HepG2 (cell line): Measurements from ENCODE around the gene PACS1. TPM values are rescaled to one million over a fixed set of nuclear protein-coding genes. Genes with fewer than 3 reads are reported as not detected.

Experiments
- ELF1 ChIP-seq: sonication (generic); formaldehyde crosslinking; IDR thresholded peaks from 2 replicates; pipeline ENCODE4 v1.4.0; 2020; ENCODE audit warnings: missing genetic modification reagents
- FOXC1 ChIP-seq: sonication (generic); formaldehyde crosslinking; IDR thresholded peaks from 2 replicates; pipeline ENCODE4 v1.8.0; 2022; ENCODE audit warnings: mild to moderate bottlenecking, missing genetic modification reagents, borderline replicate concordance
- MIXL1 ChIP-seq: IDR thresholded peaks from 2 replicates; pipeline ENCODE4 v1.6.1; 2016
- SETDB1 ChIP-seq: sonication (generic); formaldehyde crosslinking; IDR thresholded peaks from 2 replicates; pipeline ENCODE4 v1.5.1; 2020; ENCODE audit warnings: missing genetic modification reagents, mild to moderate bottlenecking, borderline replicate concordance
- TOE1 ChIP-seq: sonication (generic); formaldehyde crosslinking; IDR thresholded peaks from 2 replicates; pipeline ENCODE4 v1.4.0; 2020; ENCODE audit warnings: mild to moderate bottlenecking, missing genetic modification reagents
- ZNF24 ChIP-seq: fragments of 450-650 bp; IDR thresholded peaks from 2 replicates; pipeline ENCODE4 v1.6.1; 2017; ENCODE audit warnings: antibody characterized with exemption, mild to moderate bottlenecking
- ZNF329 ChIP-seq: sonication (generic); formaldehyde crosslinking; IDR thresholded peaks from 2 replicates; pipeline ENCODE4 v1.9.0; 2021; ENCODE audit warnings: low read depth, mild to moderate bottlenecking, missing genetic modification reagents
- ZNF335 ChIP-seq: sonication (generic); formaldehyde crosslinking; IDR thresholded peaks from 2 replicates; pipeline ENCODE4 v1.4.0; 2020; ENCODE audit warnings: missing genetic modification reagents
- ZNF33A ChIP-seq: sonication (generic); formaldehyde crosslinking; IDR thresholded peaks from 2 replicates; pipeline ENCODE4 v1.5.1; 2020; ENCODE audit warnings: missing genetic modification reagents, mild to moderate bottlenecking, moderate library complexity, borderline replicate concordance
- ZNF446 ChIP-seq: sonication (generic); formaldehyde crosslinking; IDR thresholded peaks from 2 replicates; pipeline ENCODE4 v1.5.0; 2020; ENCODE audit warnings: mild to moderate bottlenecking, missing genetic modification reagents
- polyA plus RNA-seq, 8 experiments: library from polyadenylated mRNA; depleted of rRNA in 3 of 8; stranded (reverse) in 7 of 8; unstranded in 1 of 8; fragments of >200 nt; fragmentation: Illumina TruSeq in 4 of 8; extraction: Trizol in 4 of 8; gene quantifications; 2 replicates each; pipeline versions ENCODE4 v1.2.1 to v1.2.3, GENCODE V29; 2011 to 2016; ENCODE audit warnings: low read depth in 4 of 8, missing spikeins in 1 of 8, mixed read lengths in 1 of 8; ENCODE audit not compliant: insufficient read depth in 1 of 8
- total RNA-seq, 5 experiments: library from RNA; depleted of rRNA; stranded (reverse); fragments of >200 nt; fragmentation: Illumina TruSeq; extraction: Trizol; gene quantifications; 2 replicates each; pipeline ENCODE4 v1.2.3, GENCODE V29; 2016; ENCODE audit warnings: low read depth in 1 of 5
- TF ChIP-seq, protein P1 (sequence below): sonication (generic); formaldehyde crosslinking; IDR thresholded peaks from 2 replicates; pipeline ENCODE4 v1.4.0; 2020; ENCODE audit warnings: missing genetic modification reagents
- TF ChIP-seq, protein P2 (sequence below): sonication (generic); formaldehyde crosslinking; IDR thresholded peaks from 2 replicates; pipeline ENCODE4 v1.8.1; 2023; ENCODE audit warnings: mild to moderate bottlenecking, inconsistent platforms, moderate library complexity, missing genetic modification reagents, borderline replicate concordance
- TF ChIP-seq, protein P3 (sequence below): IDR thresholded peaks from 2 replicates; pipeline ENCODE4 v1.6.1; 2016; ENCODE audit warnings: missing biosample characterization, missing genetic modification reagents, low read depth
- TF ChIP-seq, protein P4 (sequence below): sonication (generic); formaldehyde crosslinking; IDR thresholded peaks from 2 replicates; pipeline ENCODE4 v1.8.0; 2022; ENCODE audit warnings: mild to moderate bottlenecking, missing genetic modification reagents, moderate library complexity
- TF ChIP-seq, protein P5 (sequence below): sonication (generic); formaldehyde crosslinking; IDR thresholded peaks from 2 replicates; pipeline ENCODE4 v1.8.1; 2022; ENCODE audit warnings: mild to moderate bottlenecking, missing genetic modification reagents
- TF ChIP-seq, protein P6 (sequence below): sonication (generic); formaldehyde crosslinking; IDR thresholded peaks from 2 replicates; pipeline ENCODE4 v1.8.0; 2022; ENCODE audit warnings: mild to moderate bottlenecking, missing genetic modification reagents, moderate library complexity

PACS1 gene
- total and polyA plus RNA-seq, 2 of the 13 experiments (the other 11 are each of a cell fraction or from before 2014, with no cell fraction given) = 7.6 to 8.6 TPM

DNA sequence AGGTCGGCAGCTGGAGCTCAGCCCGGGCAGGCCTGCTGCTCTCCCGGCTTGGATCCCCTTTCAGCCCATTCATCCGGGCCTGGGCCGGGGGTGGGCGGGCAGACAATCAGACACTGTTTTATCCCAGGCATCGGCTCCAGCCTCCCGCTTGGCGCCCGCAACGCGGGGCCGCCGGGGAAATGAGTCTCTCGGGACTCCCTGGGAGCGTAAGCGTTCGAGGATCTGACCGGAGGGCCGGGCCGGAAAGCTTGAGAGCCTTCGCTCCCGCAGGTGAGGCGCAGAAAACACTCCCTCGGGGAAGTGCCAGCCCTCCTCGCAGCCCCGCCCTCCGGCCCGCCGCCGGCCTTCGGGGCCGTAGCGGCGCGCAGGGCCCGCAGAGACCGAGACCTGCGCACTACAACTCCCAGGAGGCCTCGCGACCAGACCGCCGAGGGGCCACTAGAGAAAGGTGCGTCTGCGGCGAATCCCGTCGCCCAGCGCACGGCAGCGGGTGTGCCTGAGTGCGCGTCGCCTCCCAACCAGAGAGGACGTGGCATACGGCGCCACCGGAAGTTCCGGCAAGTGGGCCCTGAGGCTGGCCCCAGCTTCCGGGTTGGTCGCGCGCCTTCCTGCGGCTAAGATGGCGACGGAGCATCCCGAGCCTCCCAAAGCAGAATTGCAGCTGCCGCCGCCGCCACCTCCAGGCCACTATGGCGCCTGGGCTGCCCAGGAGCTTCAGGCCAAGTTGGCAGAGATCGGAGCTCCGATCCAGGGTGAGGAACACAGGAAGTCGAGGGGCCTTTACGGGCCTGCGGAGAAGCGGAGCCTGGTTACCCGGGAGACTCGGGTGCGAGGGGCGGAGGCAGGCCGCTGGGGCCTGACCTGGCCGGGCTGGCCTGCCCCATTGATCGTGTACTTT is 18.1 kb upstream of the PACS1 start, which contains the start of gene SF3B2 (continued):
- peak; percentile 75 for TF ChIP-seq FOXC1 (CRISPR knock-in tag)
- peak; percentile 96 for TF ChIP-seq ZNF335 (CRISPR knock-in tag)
- 0 out of 2 replicates have a peak, but pooled peaks have one; percentile 73 for TF ChIP-seq ZNF446
- no peak for TF ChIP-seq MIXL1 (CRISPR knock-in tag)
- 0 out of 2 replicates have a peak, but pooled peaks have one; percentile 42 for TF ChIP-seq ZNF329 (CRISPR knock-in tag)
- TF ChIP-seq, protein P1, sequence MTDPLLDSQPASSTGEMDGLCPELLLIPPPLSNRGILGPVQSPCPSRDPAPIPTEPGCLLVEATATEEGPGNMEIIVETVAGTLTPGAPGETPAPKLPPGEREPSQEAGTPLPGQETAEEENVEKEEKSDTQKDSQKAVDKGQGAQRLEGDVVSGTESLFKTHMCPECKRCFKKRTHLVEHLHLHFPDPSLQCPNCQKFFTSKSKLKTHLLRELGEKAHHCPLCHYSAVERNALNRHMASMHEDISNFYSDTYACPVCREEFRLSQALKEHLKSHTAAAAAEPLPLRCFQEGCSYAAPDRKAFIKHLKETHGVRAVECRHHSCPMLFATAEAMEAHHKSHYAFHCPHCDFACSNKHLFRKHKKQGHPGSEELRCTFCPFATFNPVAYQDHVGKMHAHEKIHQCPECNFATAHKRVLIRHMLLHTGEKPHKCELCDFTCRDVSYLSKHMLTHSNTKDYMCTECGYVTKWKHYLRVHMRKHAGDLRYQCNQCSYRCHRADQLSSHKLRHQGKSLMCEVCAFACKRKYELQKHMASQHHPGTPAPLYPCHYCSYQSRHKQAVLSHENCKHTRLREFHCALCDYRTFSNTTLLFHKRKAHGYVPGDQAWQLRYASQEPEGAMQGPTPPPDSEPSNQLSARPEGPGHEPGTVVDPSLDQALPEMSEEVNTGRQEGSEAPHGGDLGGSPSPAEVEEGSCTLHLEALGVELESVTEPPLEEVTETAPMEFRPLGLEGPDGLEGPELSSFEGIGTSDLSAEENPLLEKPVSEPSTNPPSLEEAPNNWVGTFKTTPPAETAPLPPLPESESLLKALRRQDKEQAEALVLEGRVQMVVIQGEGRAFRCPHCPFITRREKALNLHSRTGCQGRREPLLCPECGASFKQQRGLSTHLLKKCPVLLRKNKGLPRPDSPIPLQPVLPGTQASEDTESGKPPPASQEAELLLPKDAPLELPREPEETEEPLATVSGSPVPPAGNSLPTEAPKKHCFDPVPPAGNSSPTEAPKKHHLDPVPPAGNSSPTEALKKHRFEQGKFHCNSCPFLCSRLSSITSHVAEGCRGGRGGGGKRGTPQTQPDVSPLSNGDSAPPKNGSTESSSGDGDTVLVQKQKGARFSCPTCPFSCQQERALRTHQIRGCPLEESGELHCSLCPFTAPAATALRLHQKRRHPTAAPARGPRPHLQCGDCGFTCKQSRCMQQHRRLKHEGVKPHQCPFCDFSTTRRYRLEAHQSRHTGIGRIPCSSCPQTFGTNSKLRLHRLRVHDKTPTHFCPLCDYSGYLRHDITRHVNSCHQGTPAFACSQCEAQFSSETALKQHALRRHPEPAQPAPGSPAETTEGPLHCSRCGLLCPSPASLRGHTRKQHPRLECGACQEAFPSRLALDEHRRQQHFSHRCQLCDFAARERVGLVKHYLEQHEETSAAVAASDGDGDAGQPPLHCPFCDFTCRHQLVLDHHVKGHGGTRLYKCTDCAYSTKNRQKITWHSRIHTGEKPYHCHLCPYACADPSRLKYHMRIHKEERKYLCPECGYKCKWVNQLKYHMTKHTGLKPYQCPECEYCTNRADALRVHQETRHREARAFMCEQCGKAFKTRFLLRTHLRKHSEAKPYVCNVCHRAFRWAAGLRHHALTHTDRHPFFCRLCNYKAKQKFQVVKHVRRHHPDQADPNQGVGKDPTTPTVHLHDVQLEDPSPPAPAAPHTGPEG = no peak; the same call in none of the 2 replicates
- TF ChIP-seq, protein P2, sequence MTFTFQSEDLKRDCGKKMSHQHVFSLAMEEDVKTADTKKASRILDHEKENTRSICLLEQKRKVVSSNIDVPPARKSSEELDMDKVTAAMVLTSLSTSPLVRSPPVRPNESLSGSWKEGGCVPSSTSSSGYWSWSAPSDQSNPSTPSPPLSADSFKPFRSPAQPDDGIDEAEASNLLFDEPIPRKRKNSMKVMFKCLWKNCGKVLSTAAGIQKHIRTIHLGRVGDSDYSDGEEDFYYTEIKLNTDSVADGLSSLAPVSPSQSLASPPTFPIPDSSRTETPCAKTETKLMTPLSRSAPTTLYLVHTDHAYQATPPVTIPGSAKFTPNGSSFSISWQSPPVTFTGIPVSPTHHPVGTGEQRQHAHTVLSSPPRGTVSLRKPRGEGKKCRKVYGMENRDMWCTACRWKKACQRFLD (CRISPR knock-in tag) = 0 out of 2 replicates have a peak, but pooled peaks have one; percentile 86
- TF ChIP-seq, protein P3, sequence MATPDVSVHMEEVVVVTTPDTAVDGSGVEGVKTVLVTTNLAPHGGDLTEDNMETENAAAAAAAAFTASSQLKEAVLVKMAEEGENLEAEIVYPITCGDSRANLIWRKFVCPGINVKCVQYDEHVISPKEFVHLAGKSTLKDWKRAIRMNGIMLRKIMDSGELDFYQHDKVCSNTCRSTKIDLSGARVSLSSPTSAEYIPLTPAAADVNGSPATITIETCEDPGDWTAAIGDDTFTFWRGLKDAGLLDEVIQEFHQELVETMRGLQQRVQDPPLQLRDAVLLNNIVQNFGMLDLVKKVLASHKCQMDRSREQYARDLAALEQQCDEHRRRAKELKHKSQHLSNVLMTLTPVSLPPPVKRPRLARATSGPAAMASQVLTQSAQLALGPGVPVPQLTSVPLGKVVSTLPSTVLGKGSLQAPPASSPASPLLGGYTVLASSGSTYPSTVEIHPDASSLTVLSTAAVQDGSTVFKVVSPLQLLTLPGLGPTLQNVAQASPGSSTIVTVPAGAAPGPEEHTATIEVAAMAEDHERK (CRISPR knock-in tag) = peak; percentile 91
- TF ChIP-seq, protein P4, sequence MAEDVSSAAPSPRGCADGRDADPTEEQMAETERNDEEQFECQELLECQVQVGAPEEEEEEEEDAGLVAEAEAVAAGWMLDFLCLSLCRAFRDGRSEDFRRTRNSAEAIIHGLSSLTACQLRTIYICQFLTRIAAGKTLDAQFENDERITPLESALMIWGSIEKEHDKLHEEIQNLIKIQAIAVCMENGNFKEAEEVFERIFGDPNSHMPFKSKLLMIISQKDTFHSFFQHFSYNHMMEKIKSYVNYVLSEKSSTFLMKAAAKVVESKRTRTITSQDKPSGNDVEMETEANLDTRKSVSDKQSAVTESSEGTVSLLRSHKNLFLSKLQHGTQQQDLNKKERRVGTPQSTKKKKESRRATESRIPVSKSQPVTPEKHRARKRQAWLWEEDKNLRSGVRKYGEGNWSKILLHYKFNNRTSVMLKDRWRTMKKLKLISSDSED (CRISPR knock-in tag) = no peak
- TF ChIP-seq ZNF33A (CRISPR knock-in tag) = peak; percentile 73; the same call in 1 of the 2 replicates
- TF ChIP-seq, protein P5, sequence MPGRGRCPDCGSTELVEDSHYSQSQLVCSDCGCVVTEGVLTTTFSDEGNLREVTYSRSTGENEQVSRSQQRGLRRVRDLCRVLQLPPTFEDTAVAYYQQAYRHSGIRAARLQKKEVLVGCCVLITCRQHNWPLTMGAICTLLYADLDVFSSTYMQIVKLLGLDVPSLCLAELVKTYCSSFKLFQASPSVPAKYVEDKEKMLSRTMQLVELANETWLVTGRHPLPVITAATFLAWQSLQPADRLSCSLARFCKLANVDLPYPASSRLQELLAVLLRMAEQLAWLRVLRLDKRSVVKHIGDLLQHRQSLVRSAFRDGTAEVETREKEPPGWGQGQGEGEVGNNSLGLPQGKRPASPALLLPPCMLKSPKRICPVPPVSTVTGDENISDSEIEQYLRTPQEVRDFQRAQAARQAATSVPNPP (CRISPR knock-in tag) = peak; percentile 88; the same call in 1 of the 2 replicates
- TF ChIP-seq TOE1 = peak; percentile 69; the same call in 1 of the 2 replicates
- no peak for TF ChIP-seq SETDB1
- TF ChIP-seq ELF1 (CRISPR knock-in tag) = peak; percentile 100
- TF ChIP-seq, protein P6, sequence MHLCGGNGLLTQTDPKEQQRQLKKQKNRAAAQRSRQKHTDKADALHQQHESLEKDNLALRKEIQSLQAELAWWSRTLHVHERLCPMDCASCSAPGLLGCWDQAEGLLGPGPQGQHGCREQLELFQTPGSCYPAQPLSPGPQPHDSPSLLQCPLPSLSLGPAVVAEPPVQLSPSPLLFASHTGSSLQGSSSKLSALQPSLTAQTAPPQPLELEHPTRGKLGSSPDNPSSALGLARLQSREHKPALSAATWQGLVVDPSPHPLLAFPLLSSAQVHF (CRISPR knock-in tag) = no peak
- TF ChIP-seq ZNF24 = no peak
